ENCODE results near the gene PAX8.

DNA sequence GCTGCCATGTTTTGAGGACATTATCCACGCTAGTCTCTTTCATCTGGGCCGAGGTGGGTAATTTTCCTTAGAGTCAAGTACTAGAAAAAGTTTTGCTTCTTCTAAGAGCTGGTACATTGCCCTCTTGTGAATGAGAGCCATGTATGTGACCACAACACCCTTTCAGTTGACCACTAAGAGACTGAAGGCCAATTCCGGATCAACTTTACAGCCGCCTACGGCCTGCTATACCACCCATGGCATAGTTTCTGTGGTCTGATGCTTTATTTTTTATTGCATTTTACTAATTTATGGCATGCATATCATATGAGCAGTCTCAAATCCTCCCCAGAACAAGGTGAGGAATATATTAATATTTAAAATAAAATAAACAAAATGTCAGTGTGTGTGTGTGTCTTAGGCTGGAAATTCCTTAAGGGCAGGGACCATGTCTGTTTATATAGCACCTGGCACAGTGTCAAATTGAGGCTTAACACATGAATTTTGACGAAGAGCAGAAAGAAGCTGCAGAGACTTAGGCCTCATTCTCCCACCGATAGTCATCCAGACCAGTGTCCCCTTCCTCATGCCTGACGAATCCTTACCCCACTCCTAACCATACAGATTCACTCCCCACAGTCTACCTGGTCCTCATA, 69.6 kb downstream of the PAX8 start:
- no peak for TF ChIP-seq PATZ1 (CRISPR knock-in tag; IDR thresholded peaks at IDR 0.05; ENCODE audit: borderline replicate concordance)
- TF ChIP-seq RARB (CRISPR knock-in tag; IDR thresholded peaks at IDR 0.05), result no peak
- no peak for TF ChIP-seq ZC3H10 (CRISPR knock-in tag; IDR thresholded peaks at IDR 0.05)
